ENCODE results near the gene HOXB13.
A peak's percentile ranks its signal among the peaks of the same experiment; 100 is the strongest.
"Not testable (repeated sequence)": the region's sequence is repeated elsewhere in the genome, so short reads cannot be mapped to it uniquely, and the experiment has no call there.

HOXB13 gene

DNA sequence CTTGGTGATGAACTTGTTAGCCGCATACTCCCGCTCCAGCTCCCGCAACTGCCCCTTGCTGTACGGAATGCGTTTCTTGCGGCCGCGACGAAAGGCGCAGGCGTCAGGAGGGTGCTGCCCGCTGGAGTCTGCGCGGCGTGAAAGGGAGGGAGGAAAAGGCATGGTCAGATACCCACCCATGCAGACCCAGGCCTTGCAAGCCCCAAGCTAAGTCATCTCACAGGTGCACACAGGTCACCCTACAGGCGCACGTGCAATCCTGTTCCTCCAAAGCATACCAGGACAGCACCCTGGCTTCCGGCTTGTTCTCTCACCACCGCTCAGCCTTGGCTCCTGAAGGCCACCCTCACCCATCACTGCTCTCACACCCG lies 1.6 kb downstream of the HOXB13 start:
- no peak for DNase-seq

DNA sequence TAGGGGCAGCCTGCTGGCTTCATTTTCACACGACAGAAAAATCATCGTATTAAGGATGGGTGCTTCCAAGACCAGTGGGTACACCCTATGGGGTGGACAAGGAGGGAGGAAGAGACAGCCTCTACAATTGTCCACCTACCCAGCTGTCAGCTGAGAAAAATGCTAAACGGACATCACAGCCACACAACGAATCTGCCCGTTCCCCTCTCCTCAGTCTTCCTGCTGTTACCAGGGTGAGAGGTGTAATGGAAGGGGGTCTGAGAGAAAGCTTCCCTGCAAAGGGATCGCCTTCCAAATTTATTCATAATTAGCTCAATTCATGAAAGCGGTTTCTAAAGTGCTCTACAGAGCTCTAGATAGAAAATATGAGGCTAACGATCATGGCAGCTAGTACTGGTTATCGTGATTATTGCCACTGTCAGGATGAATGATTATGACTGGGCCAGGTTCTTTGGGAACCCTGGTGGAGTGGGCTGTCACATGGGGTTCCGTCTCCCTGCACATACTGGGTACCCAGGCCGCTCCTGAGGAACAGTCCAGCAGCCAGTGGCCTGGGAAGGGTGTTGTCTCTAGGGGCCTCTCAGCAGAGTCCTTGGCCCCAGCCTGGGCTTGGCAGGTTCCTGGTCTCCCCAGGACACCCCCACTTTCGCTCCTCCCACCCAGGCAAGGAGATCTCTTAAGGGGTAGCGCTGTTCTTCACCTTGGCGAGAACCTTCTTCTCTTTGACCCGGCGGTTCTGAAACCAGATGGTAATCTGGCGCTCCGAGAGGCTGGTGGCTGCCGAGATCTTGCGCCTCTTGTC lies 2.2 kb downstream of the HOXB13 start:
- DNase-seq, result no peak

DNA sequence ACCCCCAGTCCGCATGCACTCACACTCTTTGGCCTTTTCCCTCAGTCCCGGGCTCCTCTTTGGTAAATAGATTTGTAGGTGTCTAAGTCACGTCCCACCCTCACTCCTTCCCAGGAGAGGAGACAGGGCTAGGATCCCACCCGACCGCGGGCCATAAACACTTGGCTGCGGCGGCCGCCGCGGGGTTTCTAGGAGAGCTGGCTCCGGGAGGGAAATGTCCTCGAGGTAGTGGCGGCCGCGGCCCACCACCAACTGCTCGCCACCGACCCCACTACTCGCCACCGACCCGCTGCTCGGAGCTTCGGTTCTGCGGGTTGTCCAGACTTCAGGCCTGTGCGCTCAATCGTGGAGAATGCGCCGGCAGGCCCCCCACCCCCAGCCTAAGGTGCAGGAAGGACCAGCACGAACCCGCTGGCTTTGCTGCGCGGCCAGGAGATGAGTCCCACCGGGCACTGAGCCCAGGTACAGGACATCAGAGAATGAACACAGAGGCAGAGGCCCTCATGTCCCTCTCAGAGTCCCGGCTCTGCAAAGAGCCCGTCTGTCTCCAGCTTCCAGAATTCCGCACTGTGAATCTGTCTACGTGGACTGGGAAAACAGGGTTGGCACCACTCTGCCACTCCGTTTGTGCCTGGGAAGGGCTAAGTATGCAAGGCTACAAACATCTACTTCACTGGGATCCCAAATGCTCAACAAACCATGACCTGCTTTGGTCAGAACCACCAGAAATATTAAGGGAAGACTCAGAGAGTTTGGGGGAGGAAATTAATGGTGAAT lies 3.1 kb downstream of the HOXB13 start:
- no peak for DNase-seq

DNA sequence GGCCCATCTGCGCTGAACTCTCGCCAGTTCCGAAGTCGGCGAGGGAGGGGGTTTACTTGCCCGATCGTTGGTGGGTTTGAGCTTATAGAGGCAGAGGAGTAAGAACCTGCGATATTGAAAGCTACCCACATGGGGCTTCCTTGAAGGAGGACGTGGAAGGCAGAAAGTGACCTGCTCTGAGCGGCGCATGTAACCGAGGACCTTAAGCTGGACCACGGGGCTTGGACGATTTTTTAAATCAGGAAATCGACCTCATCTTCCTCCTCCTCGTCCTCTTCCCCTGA lies 3.6 kb downstream of the HOXB13 start:
- no peak for DNase-seq

DNA sequence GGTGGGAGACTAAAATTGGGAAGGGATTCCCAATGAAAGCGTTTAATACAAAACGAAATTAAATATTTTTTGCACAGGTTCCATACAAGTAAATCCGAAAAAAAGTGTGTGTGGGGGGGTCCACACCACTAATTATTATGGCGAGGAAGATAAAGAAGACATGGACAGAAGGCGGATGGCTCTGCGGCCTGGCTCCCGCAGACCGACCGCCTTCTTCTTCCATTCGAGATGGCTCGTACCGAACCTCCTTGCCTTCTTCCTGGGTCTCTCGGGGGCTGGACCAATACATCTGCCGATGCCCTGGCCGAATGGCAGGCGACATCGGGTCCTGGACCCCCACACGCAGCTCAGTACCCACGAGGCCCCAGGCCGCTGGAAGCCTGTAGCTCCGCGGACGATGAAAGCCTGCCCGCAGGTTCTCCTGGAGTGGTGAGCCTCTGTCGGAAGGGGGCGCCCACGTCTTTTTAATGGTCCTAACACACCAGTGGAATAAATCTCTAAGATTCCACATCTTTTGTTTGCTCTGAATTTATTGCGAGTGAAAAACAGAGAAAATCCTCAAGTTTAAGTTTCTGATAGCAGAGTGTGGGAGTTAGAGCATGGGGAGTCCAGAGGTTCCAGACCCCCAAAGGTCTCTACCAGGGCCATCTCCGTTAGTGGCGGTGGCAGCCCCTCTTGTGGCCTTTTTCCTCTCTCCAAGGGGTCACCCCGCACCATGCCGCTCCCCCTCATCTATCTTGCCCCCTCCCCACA lies 4.1 kb downstream of the HOXB13 start:
- peak in 42 of 51 donors; percentile 0 to 76 (median 34) for DNase-seq

DNA sequence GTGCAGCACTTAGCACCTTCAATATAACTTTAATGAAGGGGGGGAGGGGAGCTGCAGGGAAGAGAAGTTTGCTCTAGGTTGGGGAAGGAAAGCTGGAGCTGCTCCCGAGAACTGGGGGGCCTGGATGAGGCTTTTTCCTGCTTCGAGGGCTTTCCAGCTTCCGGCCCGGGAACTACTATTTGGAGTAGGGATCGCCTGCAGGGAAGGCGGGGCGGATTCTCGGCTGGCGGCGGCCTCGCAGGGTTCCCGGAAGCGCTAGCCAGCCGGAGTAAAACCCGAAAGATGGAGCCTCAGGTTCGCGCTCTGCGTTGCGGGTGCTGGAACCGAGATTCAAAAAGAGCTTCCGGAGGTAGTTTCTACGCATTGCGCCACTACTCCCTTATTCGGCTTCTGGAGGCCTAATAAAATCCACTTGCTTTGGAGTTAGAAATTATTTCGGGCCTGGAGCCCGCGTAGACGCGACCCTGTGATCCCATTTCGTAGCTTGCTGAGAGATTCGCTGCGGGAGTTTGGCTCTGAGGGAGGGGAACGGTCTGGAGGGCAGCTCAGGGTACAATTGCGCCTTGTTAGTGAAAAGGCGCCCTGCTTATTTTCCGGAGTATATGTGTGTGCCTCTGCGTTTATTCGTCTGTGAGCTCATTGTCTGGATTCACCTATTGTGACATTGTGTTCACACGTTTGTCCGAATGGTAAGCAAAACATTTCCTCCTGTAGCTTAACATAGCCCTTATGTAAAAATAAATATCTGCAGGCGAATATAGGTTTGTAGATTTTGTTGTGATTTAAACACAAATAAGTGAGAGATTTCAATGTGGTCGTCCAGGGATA lies 4.9 kb downstream of the HOXB13 start:
- no peak for DNase-seq

DNA sequence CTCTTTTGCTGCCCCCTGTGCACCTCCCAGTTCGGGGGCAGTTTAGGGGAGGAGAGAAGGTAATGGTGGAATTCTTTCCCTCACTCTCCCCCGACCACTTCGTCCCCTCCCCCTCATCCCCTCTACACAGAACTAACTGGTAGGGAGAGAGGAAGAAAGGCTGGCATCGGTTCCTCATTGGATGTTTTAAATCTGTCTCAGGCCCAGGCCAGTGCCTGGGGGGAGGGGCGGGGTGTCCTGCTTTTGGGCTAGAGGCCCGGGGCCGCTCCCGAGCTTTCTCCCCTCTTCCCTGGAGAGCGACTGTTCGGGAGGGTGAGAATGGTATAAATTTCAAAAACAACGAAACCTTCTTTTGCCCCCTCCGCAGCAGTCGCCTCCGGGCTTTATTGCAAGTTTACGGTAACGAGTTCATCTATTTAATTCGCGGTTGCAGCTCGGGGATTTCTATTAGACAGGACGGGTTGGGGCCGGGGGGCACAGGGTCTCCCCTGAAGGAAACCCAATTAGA lies 5.6 kb downstream of the HOXB13 start, which contains the start of gene PRAC2:
PRAC2 (plus strand) TSS at position 271 of the 508 bp plus-strand sequence. CDS start 1,226 bp downstream, outside the sequence.
- peak in 1 of 51 donors; percentile 3 for DNase-seq

DNA sequence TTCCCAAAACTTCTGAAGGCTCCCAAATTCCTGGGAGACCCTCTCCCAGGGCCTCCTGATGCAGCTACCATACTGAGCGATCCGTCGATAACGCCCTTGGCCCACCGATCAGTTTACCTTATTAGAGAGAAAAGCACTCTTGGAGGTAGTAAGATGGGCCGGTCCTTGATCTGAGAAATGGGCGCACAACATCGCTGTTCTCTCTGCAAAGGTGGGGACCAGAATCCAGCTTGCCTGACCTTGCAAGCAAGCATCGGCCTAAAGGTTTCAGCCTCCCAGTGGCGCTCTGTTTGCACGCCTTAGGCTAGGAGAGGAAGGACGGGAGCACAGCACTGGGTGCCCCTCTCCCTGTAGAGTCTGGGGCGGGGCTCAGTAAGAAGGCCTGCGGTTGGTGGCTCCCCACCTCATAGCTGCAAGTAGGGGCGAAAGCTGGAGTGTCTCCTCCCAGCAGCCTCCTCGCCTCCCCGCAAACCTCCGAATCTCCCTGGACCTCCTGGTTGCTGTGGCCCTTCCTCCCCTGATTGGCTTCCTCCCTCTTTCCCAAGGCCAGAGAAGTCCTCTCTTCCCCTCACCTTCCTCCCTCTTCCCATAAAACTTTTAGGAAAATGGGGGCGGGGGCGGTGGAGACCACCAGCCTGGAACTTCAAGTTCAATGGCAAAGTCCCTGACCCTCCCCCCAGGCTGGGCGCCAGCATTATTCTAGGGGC lies 6.2 kb downstream of the HOXB13 start, which contains the start of gene PRAC1:
PRAC1 (minus strand) TSS at position 318 of the 707 bp plus-strand sequence; CDS start at position 192, 126 bp downstream.
- DNase-seq, result no peak

DNA sequence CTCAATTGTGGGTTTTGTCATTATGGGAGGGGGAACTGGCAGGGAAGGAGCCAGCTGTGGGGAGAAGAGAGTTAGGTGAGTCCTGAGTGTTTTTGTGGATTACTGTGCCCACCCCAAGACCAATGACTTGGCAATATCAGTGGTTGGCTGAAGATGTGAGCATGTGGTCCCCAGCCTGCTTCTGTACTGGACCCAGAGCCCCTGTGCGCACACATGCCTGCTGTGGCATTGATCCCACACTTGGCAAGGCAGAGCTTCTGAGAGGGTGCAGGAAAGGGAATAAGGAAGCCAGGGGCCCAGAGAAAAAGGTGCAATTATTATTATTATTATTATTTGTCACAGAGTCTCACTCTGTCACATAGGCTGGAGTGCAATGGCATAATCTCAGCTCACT lies 7.5 kb downstream of the HOXB13 start:
- no peak for DNase-seq

DNA sequence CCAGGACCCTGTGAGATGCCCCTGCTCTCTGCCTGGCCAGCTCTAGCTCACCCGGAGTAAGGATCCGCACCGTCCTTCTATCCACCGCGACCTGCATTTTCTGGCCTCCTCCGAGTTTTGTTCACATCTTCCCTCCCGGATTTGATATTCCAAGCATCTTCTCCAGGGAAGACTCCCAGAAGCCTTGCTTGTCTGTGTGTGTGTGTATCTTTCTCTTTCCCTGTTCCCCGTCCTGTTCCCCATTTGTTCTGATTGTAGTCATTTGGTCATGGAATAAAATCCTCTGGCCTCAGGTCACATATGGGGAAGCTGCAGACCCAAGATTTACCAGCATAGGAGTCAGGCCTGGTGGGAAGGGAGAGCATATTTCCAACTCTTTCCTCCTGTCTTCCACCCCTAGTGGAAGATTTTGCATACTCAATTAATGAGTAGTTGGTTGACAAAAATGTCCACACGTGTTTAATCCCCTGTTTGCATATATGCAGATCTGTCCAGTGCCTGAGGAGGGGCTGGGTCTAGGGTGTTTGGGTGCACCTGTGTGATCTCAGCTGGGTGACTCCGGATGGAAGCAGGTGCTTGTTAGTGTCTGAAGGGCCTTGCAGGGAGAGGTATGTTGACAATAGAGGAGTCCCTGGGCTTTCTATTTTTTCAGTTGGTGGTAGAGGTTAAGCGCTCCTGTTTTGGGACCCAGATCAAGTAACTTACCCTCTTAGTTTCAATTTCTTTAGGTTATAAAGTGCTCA lies 8.1 kb downstream of the HOXB13 start:
- no peak for DNase-seq

DNA sequence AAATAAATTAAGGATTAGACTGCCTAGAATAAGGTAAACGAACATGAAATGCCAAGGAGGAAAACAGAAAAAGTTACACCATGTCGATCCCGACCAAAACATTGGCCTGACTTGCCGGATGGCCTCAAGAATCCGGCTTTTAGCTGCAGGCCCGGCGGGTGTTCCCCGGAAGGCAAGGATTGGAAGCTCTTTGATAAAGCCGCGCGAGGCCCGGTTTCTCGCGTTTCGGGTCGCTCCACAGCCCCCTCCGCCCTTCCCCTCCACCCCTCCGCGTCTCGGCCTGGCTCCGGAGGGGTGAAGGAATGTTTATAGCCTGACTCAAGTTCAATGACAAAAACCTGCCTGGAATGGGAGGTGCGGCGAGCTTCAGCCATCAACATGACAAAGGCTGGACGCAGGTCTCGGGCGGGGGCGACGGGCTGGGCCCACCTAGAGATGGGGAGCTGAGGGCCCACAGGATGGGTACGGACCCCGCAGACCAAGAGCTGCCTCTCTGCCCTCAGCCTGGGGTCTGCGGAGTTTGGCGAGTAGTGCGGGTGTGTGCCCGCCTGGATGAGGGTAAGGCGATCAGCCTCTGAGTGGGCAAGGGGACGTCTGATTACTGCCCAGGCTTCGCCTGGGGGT lies 8.8 kb downstream of the HOXB13 start:
- no peak for DNase-seq

DNA sequence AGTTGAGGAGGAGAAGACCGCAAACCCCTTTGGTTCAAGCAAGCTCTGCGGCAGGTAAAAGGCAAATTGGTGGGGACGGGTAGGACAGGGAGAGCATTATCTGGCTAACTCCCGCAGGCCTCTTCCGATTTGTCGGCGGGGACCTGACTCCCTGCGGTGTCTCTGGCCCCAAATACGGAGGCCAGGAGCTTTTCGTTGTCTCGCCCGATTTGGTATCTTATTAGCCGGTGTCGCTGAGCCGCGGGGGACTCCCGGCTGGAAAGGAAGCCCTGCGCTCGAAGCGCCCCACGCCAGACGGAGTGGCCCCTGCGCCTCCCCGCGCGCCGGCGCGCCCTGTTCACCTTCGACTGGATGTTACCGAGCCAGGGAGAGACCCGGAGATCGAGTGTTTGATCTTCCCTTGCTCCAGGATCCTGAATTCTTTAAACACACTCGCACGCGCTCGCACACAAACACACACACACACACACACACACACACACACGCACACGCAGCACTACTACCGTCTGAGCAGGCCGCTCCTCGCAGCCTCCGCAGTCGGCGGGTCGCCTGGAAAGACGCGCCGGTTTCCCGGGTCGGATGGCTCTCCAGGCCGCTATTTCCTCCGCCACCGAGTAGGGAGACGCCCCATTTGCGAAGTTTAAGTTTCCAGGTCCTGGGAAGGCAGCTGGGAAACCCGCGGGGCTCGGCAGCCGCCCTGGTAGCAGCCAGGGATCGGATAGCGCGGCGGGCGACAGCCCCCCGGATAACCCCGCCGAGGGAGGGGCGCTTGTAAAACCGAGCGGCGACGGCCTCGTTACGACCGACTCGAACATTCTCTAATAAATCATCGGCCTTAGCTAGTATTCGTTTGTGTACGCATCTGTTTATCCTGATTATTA lies 9.5 kb downstream of the HOXB13 start:
- DNase-seq, result no peak

DNA sequence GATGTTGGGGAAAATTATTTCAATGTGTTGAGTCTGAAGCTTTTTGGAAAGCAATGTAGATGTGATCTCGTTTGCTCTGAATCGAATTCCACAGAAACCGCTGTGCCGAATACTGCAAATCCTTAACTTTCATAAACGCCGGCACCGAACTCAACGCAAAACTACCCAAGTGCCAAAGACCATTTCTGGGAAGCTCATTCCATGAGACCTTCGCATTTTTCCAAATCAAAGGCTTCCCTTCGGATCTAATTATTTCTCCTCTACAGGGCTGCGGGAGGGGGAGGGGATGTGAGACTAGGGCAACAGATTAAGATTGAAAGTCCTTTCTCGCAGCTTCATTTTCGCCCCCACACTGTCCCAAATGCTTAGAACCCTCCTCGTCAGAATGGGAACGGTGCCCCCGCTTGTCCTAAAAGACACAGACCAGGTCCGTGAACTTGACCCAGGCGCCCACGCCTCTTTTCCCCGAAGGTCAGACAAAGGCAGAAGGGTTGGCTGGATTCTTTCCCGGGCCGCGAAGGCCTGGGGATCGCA lies 10.3 kb downstream of the HOXB13 start:
- no peak for DNase-seq

DNA sequence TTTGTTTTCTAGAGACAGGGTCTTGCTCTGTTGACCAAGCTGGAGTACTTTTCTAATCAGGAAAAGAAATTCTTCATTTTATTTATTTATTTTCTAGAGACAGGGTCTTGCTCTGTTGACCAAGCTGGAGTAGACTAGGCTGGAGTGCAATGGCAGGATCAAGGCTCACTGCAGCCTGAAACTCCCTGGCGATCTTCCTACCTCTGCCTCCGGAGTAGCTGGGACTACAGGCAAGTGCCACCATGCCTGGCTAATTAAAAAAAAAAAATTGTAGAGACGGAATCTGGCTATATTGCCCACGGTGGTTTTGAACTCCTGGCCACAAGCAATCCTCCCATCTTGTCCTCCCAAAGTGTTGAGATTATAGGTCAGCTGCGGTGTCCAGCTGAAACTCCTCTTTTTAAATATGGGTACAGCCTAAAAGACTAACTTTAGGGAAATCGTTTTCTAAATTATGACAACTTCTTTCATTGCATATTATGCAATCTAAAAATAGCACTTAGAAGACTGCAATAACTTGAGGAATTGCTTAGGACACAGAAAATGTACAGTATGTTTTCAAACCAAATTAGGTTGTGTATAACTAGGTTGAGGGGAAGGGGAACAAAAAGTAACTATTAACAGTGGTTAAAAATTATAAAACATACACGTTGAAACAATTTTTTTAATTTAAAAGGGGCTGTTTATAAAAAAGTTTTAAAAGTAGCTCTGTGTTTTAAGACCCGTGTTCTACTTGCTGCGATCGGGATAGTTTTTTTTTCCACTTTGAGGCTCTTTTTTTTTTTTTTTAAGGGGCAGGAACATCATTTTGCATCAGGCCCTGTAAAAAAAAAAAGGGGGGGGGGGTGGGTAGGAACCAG lies 11.0 kb downstream of the HOXB13 start:
- DNase-seq, result no peak

DNA sequence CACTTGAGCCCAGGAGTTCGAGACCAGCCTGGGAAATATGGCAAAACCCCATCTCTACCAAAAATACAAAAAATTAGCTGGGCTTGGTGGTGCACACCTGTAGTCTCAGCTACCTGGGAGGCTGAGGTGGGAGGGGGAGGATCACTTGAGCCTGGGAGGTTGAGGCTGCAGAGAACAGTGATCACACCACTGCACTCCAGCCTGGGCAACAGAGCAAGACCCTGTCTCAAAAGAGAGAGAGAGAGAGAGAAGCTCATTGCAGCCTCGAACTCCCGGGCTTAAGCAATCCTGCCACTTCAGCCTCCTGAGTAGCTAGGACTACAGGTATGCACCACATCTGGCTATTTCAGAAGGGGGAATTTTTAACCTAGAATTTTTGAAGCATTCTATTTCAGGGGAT lies 12.0 kb downstream of the HOXB13 start:
- DNase-seq, result not testable (repeated sequence)

DNA sequence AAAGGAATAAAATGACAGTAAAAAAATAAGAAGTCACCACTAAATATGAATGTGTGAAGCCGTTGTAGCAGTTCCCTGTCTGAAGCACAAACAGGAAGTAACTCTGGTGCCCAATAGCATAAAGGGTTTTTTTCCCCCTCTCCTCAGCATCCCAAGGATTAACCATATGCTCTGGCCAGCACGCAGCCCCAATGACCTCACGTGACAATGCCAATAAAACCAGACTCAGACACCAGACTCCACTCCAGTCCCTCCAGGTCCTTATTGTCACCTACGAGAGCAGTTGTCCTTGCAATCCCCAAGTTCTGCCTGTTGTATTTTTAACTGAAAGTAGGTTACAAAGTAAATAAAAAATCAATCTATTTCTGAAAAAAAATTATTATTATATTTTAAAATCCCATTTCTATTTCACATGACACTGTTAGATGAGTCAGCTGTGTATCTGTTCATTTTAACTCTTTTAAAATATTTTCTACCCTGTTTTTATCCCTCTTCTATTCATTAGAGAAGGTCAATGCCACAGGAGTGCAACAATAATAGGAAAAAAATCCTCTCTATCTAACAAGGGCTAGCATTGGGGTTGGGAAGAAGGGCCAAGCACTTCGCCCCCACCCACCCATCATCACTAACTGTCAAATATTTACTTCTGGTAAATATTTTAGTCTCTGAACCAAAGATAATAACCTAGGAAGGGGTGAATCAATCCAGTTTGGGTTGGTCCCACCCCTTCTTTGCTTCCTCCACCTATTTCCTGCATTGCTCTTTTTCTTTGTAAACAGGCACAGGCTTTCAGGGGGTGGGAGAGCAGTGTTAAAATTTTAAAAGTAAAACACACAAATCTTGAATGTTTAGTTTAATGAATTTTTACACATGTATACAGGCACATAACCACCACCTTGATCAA lies 12.8 kb downstream of the HOXB13 start:
- DNase-seq, result no peak
